NCI-H345 treated with DMSO at 0.1 percent for 48 hours (cell line): ENCODE measurements around the gene NKD2.
"Not testable (repeated sequence)": the region's sequence is repeated elsewhere in the genome, so short reads cannot be mapped to it uniquely, and the experiment has no call there.

Experiments used
- DNase-seq: peaks from one replicate; lab custom pipeline; 2025; ENCODE audit not compliant: unreplicated experiment; lab: John Stamatoyannopoulos, UW

Gene NKD2

DNA sequence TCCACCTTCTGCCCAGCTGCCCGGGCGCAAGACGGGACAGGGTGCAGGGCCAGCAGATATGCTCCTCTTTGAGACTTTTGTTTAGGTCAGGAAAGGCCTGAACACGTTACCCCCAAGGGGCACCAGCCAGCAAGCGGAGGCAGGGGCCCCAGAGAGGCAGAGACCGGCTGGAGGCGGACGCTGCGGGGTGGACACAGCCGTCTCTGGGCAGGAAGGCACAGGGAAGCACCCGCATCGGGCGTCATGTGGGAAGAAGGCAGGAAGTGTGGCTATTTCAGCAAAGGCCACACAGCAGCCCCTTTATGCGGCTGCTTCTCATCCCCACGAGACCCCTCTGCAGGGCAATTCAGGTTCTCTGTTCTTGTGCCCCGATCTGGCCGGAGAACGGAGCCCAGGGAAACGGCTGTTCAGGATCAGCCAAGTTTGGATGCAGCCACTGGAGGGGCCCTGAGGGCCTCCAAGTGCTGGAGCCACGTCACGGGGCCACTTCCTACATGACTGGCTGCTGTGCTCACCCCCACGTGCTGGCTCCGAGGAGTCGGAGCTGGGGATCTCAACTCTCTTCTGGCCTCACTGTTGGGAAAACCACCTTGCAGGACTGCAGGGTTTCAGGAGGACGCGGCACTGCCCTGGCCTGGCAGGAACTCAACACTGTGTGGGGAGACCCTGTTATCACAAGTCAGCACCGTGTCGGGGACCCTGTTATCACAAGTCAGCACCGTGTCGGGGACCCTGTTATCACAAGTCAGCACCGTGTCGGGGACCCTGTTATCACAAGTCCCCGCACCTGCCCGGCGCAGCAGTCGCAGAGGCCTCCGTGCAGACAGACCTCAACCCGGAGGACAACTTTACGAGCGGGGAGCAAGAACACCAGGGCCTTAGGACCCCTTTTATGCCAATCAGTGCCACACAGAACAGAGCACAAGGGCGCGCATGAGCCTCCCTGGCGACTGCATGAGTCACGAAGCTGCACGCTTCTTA is 58.8 kb downstream of the NKD2 start:
- DNase-seq, result no peak

DNA sequence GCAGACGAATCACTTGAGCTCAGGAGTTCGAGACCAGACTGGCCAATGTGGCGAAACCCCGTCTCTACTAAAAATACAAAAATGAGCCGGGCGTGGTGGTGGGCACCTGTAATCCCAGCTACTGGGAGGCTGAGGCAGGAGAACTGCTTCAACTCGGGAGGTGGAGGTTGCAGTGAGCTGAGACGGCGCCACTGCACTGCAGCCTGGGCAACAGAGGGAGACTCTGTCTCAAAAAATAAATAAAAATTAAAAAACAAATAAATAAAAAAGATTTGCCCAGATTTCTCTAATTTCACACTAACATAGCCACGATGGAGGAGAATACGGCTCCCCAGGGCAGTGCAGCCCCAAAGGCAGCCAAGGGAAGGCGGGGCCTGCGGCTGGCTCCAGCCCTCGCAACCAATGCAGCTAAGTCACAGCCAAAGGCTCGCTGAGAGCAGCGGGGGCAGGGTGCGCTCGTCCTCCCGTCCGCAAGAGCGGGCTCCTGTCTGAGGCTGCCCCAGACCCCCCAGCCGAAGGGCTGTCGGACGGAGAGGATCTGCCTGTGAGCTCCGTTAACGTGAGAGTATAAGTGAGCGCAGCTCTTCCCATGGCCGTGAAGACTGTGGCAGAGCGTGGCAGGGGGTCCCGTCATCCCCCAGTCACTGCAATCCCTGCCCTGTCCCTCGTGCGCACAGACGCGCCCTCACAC is 59.7 kb downstream of the NKD2 start:
- DNase-seq, result no peak

DNA sequence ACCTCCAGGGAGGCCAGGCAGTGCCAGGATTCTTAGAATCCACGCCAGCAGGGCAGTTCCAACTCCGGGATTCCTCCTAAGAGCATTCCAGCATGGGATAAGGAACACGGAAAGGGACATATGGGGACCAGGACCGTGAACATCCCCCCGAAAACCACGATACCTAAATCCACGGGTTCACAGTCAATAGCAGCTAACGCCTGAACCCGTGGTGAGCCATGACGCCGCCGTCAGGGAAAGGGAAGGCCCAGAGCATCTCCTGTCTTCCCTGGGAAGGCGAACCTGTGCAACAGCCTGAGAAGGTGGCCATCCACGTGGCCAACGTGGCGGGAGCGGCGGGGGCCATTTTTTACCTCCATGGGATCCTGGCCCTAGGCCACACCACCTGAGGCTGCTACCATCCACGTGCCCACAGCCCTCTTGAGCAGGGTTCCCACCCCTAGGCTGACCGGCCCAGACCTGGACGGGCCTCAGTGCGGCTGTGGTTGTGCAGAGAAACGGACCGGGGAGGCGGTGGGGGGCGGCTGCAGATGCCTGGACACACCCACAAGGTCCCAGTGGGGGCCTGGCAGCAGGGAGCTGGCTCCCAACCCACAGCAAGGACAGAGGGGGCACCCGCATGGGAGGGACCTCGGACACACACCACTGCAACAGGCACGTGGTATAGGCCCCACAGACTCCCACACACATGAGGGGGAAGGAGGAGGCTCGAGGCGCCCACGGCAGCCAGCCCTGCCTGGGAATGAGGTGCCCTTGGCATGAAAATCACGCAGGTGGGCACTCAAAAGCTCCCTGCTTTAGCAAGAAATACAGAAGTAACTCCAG is 60.5 kb downstream of the NKD2 start:
- DNase-seq, result no peak

GRCh38 chr5:1069720-1070088 is 61.1 kb downstream of the NKD2 start:
- no peak for DNase-seq

GRCh38 chr5:1073239-1074102 is 64.9 kb downstream of the NKD2 start:
- DNase-seq, result no peak

GRCh38 chr5:1074226-1074625 is 65.6 kb downstream of the NKD2 start:
- no peak for DNase-seq

DNA sequence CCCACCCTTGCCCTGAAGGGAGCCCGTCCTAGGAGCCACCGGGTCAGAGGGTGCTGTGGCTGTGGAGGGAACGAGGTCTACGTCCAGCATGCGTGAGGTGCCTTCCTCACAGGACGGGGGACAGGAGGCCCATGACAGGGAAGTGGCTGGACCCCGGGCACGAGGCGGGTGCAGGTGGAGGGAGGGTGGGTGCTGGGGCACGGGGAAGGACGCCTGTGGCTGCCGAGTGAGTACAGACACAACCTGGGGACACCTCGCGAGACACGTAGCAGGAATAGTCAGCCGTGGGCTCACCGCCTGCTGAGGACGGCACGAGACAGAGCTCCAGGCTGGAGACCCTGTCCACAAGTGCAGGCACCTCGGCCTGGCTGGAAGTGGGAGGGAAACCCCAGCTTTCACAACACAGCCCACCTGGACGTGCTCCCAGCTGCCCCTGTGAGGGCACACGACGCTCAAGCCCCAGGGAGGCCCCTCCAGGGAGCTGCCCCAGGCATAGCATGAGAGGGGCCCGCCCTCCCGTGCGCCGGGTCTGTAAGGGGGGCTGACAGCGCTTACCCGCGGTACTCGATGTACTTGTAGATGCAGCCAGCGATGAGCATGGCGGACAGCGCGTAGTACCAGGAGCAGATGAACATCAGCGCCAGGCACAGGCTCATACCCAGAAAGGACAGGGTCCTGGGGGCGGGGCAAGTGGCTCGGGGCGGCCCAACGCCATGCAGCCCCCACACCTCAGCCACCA is 66.4 kb downstream of the NKD2 start:
- no peak for DNase-seq

DNA sequence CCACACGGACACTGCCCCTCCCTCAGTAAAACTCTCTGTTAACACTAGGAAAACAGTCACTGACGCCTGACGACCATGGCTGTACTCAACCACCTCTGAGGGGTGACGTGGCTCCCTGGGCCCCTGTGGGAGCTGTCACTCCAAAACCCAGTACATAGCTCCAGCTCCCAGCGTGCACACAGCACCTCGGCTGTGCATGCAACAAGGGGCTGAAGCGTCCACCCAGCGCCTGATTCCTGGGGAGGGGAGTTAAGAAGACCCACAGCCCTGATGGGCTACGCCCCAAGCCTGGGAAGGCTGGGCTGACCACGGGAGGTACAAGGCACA is 66.9 kb downstream of the NKD2 start:
- DNase-seq, result no peak

DNA sequence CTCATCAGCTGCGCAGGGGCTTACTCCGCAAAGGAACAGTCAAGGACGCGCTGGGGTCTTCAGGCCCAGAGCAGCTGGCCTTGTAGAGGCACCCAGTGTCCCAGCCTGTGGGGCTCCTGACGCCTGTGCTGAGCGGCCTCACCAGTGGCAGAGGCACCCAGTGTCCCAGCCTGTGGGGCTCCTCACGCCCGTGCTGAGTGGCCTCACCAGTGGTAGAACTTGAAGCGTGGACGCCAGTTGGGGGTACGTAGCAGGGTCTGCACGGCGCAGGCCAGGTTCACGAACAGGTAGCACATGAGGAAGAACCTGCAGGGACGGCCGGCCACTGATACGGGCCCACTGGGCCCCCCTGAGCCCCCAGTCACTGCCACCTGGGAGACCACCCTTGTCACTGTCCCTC is 67.3 kb downstream of the NKD2 start:
- no peak for DNase-seq

DNA sequence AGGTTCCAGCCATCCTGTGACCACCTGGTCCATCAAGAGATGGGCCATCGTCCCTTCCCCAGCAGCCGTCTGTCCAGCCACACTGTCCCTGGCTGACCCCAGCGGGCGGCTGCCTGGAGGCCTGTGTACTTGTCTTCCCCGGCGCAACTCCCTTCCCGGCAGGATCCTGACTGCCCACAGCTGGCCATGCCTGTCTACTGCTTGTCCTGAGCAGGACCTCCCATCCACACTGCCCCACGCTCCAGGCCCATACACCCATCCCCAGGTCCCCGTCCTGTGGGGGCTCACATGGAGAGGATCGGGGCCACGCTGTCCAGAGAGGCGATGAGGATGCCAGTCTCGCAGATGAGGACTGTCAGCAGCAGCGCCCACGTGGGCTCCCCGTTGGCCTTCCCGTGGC is 67.8 kb downstream of the NKD2 start:
- no peak for DNase-seq

- no peak for DNase-seq
Measured at GRCh38 chr5:1077026-1077425, 68.4 kb downstream of the NKD2 start.

- no peak for DNase-seq
Measured at GRCh38 chr5:1077491-1078020, 69.0 kb downstream of the NKD2 start.

- DNase-seq, result no peak
Measured at GRCh38 chr5:1078206-1078605, 69.6 kb downstream of the NKD2 start.

GRCh38 chr5:1078851-1079250 is 70.2 kb downstream of the NKD2 start:
- DNase-seq, result no peak

GRCh38 chr5:1079486-1079885 is 70.9 kb downstream of the NKD2 start:
- no peak for DNase-seq

DNA sequence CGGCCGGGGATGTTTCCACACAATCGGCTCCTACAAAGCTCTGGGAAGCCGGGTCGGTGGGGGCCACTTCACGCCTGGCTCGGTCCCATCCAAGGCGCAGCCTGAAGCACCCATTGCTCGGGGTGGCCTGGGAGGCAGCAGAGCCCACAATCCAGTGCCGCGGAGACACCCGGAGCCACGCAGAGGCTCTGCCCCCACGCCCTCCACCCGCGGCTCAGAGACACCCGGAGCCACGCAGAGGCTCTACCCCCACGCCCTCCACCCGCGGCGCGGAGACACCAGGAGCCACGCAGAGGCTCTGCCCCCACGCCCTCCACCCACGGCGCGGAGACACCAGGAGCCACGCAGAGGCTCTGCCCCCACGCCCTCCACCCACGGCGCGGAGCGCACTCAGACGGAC is 71.4 kb downstream of the NKD2 start:
- DNase-seq, result no peak

- DNase-seq, result no peak
Measured at GRCh38 chr5:1080432-1080831, 71.8 kb downstream of the NKD2 start.

DNA sequence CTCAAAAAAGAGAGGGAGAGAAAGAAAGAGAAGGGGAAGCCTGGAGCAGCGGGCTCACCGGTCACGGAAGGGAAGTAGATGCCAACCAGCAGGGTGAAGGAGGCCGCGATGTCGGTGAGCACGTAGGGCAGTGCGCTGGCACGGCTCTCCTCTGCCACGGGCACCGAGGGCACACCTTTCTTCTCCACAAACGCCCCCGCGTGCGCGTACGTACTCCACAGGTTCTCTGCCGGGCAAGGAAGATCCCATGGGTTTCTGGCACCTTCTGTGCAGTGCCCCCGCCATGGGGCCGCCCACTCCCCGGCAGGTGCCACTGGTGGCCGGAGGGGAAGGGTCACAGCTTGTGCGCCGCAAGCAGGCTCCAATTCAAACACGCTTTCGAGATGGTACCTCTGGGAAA is 72.9 kb downstream of the NKD2 start:
- no peak for DNase-seq

GRCh38 chr5:1083026-1083425 is 74.4 kb downstream of the NKD2 start:
- DNase-seq, result not testable (repeated sequence)
